Smooth muscle cell of the pulmonary artery (primary cell): ENCODE data around the gene RNASEH2B. TPM values are rescaled to one million over a fixed set of nuclear protein-coding genes. Genes with fewer than 3 reads are reported as not detected.

Experiments
- total RNA-seq: library from RNA; depleted of rRNA; stranded (reverse); fragments of >200 nt; gene quantifications from 2 replicates; pipeline ENCODE4 v1.2.3, GENCODE V29; 2014

Gene RNASEH2B
- total RNA-seq, result 19.0 and 27.7 TPM in 2 replicates

GRCh38 chr13:50909605-50910484, at the start of gene RNASEH2B:
Gene RNASEH2B, plus strand, starts transcription at chr13:50909791. Its CDS starts 286 bp downstream, at chr13:50910077.

Other genes starting within 250 kb of the RNASEH2B start
- gene DLEU7, start 66.1 kb upstream of the RNASEH2B start, total RNA-seq, result not detected in 2 replicates
- not detected in 2 replicates for gene C13orf42, start 201.5 kb downstream of the RNASEH2B start, total RNA-seq